ENCODE data around the gene NME2.

Gene NME2

GRCh38 chr17:51164911-51165679 lies 1.1 kb upstream of the NME2 start:
- Histone ChIP-seq H3K9me3 (ENCODE audit: insufficient read depth, low read length) (no peaks in the 10 kb centered on the region), H2AFZ (ENCODE audit: low read depth, low read length) (no peak overlapping the region), H3K79me2 (ENCODE audit: low read length) (peaks cover 41% of the 10 kb centered on the region), H3K36me3 (replicated peaks; ENCODE audit: low read depth, low read length) (peaks cover 38% of the 10 kb centered on the region), H4K20me1 (ENCODE audit: insufficient read depth, low read length) (no peaks in the 10 kb centered on the region), H3K27ac (ENCODE audit: low read length) (peak overlapping the region; percentile 71), H3K4me1 (ENCODE audit: low read length) (peaks cover 15% of the 10 kb centered on the region), H3K4me2 (ENCODE audit: low read length) (peak overlapping the region; percentile 98), H3K9ac (ENCODE audit: low read length) (peak overlapping the region; percentile 82), H3K27me3 (ENCODE audit: low read depth, low read length) (no peaks in the 10 kb centered on the region), H3K4me3 (ENCODE audit: low read length) (peak overlapping the region; percentile 81)
- TF ChIP-seq CTCF (IDR thresholded peaks at IDR 0.05; ENCODE audit: low read depth, low read length) (no peak), EZH2phosphoT487 (IDR thresholded peaks at IDR 0.05; ENCODE audit: low read depth) (no peak)

DNA sequence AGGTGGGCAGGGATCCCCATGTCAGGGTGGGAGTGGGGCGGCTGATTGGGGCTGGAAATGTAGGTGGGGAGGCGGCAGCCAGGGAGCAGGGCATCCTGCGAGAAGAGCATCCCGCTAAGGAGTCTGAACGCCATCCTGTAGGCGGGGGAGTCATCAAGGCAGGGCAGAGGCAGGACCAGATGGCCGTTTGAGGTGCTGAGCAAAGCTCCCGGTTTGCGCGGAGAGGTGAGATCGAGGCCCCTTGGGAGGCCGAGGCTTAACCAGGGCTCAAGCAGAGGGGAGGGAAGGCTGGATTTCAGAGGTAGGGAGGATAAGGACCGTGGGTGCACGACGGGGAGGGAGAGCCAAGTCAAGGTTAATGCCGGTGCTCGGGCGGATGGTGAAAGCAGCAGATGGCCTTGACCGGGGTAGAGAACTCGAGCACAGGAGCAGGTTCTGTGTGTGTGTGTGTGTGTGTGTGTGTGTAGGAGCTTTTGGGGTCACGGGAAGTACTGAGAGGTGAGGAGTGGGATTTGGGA lies 472 bp upstream of the NME2 start:
- Histone ChIP-seq H3K4me1 (ENCODE audit: low read length) (peaks cover 15% of the 10 kb centered on the region), H2AFZ (ENCODE audit: low read depth, low read length) (peak overlapping the region; percentile 73; the same call in 1 of the 2 replicates), H3K36me3 (replicated peaks; ENCODE audit: low read depth, low read length) (peaks cover 36% of the 10 kb centered on the region), H3K27me3 (ENCODE audit: low read depth, low read length) (no peaks in the 10 kb centered on the region), H3K9me3 (ENCODE audit: insufficient read depth, low read length) (no peaks in the 10 kb centered on the region), H3K27ac (ENCODE audit: low read length) (peak overlapping the region; percentile 71), H3K4me3 (ENCODE audit: low read length) (peak overlapping the region; percentile 81), H3K9ac (ENCODE audit: low read length) (peak overlapping the region; percentile 82), H4K20me1 (ENCODE audit: insufficient read depth, low read length) (no peaks in the 10 kb centered on the region), H3K79me2 (ENCODE audit: low read length) (peaks cover 38% of the 10 kb centered on the region), H3K4me2 (ENCODE audit: low read length) (peak overlapping the region; percentile 98)
- no peak for TF ChIP-seq CTCF (IDR thresholded peaks at IDR 0.05; ENCODE audit: low read depth, low read length)
- TF ChIP-seq EZH2phosphoT487 (IDR thresholded peaks at IDR 0.05; ENCODE audit: low read depth): no peak

- TF ChIP-seq EZH2phosphoT487 (IDR thresholded peaks at IDR 0.05; ENCODE audit: low read depth) (no peak), CTCF (IDR thresholded peaks at IDR 0.05; ENCODE audit: low read depth, low read length) (peak; percentile 78)
- peaks cover 33% of the 10 kb centered on the region for H3K36me3 ChIP-seq (replicated peaks; ENCODE audit: low read depth, low read length)
- H4K20me1 ChIP-seq (ENCODE audit: insufficient read depth, low read length): no peaks in the 10 kb centered on the region
- peak overlapping the region; percentile 71 for H3K27ac ChIP-seq (ENCODE audit: low read length)
- peak overlapping the region; percentile 12; the same call in 1 of the 2 replicates for H2AFZ ChIP-seq (ENCODE audit: low read depth, low read length)
- no peaks in the 10 kb centered on the region for H3K27me3 ChIP-seq (ENCODE audit: low read depth, low read length)
- peak overlapping the region; percentile 98 for H3K4me2 ChIP-seq (ENCODE audit: low read length)
- H3K9me3 ChIP-seq (ENCODE audit: insufficient read depth, low read length): no peaks in the 10 kb centered on the region
- H3K79me2 ChIP-seq (ENCODE audit: low read length): peaks cover 38% of the 10 kb centered on the region
- H3K9ac ChIP-seq (ENCODE audit: low read length): peak overlapping the region; percentile 82
- peaks cover 15% of the 10 kb centered on the region for H3K4me1 ChIP-seq (ENCODE audit: low read length)
- peak overlapping the region; percentile 81 for H3K4me3 ChIP-seq (ENCODE audit: low read length)
Measured at GRCh38 chr17:51166987-51167931, 1.0 kb downstream of the NME2 start.
